Activated T-cell treated with anti-CD3 and anti-CD28 coated beads for 48 hours (primary cell): Measurements from ENCODE around the gene NUBPL.
"Not testable (repeated sequence)": the region's sequence is repeated elsewhere in the genome, so short reads cannot be mapped to it uniquely, and the experiment has no call there.

ENCODE experiments used
- DNase-seq: peaks from one replicate; pipeline ENCODE4 v3.0.0-alpha.2; 2020; ENCODE audit warnings: low read depth

NUBPL gene

GRCh38 chr14:31880935-31881334, 319.7 kb downstream of the NUBPL start:
- no peak for DNase-seq

- no peak for DNase-seq
Measured at GRCh38 chr14:31881531-31882310, 320.5 kb downstream of the NUBPL start.

GRCh38 chr14:31884238-31884637, 323.0 kb downstream of the NUBPL start:
- DNase-seq = no peak

GRCh38 chr14:31884776-31885379, 323.7 kb downstream of the NUBPL start:
- DNase-seq = no peak

- no peak for DNase-seq
Measured at GRCh38 chr14:31886156-31886835, 325.1 kb downstream of the NUBPL start.

- DNase-seq = no peak
Measured at GRCh38 chr14:31887929-31888580, 326.9 kb downstream of the NUBPL start.

- no peak for DNase-seq
Measured at GRCh38 chr14:31889297-31889696, 328.1 kb downstream of the NUBPL start.

GRCh38 chr14:31890202-31890601, 329.0 kb downstream of the NUBPL start:
- not testable (repeated sequence) for DNase-seq

GRCh38 chr14:31893221-31893757, 332.1 kb downstream of the NUBPL start:
- DNase-seq = no peak

- DNase-seq = no peak
Measured at GRCh38 chr14:31894351-31894750, 333.1 kb downstream of the NUBPL start.

- DNase-seq = no peak
Measured at GRCh38 chr14:31895206-31895605, 334.0 kb downstream of the NUBPL start.

GRCh38 chr14:31895646-31896045, 334.4 kb downstream of the NUBPL start:
- no peak for DNase-seq

GRCh38 chr14:31897581-31898186, 336.5 kb downstream of the NUBPL start:
- DNase-seq = no peak

GRCh38 chr14:31898838-31899528, 337.8 kb downstream of the NUBPL start:
- DNase-seq = no peak

- DNase-seq = no peak
Measured at GRCh38 chr14:31902002-31902401, 340.8 kb downstream of the NUBPL start.

- no peak for DNase-seq
Measured at GRCh38 chr14:31902945-31903646, 341.9 kb downstream of the NUBPL start.

GRCh38 chr14:31909977-31910376, 348.8 kb downstream of the NUBPL start:
- DNase-seq = no peak
